AG09319 (cell line): ENCODE measurements around the gene DCC.

Experiments used
- DNase-seq: peaks from one replicate; pipeline ENCODE4 v3.0.0-alpha.2; 2010; ENCODE audit warnings: low read depth; ENCODE audit errors: extremely low read depth
- CTCF ChIP-seq: IDR thresholded peaks from 2 replicates; pipeline ENCODE4 v1.5.1; 2011; ENCODE audit warnings: low read depth, mild to moderate bottlenecking, inconsistent platforms, low read length, moderate library complexity

The DCC gene

DNA sequence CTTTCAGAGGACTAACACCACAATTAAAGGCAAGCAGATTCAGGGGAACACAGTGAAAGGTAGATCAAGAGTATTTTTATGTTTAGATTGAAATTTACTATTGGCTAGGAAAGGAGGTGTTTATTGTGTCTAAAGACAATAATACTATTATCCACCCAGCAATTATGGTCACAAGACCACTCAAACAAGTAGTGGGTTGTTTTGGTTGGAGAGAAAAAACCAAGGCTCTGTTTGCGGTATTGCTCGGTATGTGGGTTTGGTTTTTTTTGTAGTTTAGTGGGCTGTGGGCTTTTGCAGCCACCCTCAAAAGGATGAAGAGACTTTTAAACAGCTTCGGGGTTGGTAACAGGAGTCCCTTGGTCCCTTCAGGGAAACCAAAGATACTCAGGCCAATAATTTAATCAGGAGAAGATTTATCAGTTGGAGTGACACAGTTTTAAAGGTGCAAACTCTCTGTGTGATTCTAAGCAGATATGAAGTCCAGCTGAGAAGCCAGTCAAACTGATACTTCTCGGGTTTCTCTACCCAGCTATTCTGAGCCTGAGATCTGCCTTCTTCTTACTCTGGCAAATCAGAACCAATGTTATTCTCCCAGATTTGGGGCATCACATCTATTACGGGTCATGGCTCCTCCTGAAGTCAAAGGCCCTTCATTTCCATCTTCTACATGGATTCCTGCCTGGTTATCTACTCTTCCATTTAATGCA lies 55.3 kb downstream of the DCC start:
- TF ChIP-seq CTCF = no peak
- no peak for DNase-seq

GRCh38 chr18:52401236-52401635 lies 61.2 kb downstream of the DCC start:
- no peak for TF ChIP-seq CTCF
- no peak for DNase-seq

DNA sequence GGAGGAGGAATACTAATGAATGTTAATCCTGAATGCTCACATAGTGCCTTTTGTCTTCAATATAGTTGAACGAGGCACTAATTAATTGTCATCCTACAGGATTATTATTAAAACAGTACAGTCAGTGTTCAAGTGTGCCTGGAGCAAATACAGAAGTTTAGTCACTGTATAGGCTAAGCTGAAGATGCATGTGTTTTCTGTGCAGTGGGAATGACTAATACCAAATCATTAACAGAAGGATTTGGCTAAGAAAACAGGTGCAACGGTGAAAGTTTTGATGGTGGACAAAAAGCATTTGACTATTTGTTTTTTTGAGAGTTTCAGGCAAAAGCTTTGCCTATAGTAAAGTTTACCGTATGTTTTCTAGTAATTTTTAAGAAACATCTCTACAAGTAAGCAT lies 62.8 kb downstream of the DCC start:
- DNase-seq = no peak
- TF ChIP-seq CTCF = no peak

DNA sequence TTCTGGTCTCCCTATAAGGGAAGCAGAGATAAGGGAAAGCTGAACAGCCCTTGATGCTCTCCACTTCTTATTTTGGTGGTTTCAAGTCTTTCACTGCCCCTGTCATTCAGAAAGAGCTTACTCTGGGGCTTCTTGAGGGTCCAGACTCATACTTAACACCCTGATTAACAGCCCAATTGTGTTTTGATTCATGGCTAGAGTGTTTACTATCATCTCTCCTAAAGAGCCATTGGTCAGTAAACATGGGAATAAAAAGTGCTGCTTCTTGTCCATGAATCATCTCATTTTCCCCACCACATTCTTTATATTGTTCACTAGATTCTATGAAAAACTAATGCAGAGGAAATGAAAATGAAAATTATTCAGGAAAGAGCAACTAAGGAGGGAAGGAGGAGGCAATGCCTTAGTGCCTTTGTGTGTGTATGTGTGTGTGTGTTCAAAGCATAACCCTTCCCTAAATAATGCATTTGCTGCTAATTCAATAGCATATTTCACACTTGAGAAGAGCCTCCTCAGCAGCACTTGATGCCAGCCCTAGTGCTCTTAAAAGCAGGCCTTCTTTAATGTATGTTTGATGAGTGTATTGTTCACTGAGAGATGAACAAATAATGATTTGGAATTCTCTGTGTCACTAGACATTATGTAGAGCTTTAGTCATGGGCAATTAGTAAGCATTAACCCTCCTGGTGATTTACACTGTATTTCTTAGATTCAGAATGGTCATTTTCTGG lies 63.5 kb downstream of the DCC start:
- TF ChIP-seq CTCF = no peak
- DNase-seq = no peak

- no peak for TF ChIP-seq CTCF
- no peak for DNase-seq
Measured at GRCh38 chr18:52408800-52409302, 68.9 kb downstream of the DCC start.

DNA sequence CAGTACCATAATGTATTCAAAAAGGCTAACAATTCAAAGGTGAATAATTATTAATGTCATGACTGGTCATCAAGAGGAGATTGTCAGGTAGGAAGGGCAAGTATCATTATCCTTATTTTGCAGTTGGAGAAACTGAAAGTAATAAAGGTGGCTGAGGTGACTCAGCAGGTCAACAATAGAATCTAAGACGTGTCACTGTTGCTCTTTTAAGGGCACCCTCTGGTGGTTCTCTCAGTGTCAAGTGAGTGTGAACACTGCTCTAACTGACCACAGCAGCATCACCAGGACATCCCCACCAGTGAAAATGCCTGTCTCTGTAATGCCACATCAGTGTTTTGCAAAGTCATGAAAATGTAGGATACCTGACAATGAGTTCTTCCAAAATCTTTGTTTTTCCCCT lies 69.7 kb downstream of the DCC start:
- TF ChIP-seq CTCF = no peak
- DNase-seq = no peak

DNA sequence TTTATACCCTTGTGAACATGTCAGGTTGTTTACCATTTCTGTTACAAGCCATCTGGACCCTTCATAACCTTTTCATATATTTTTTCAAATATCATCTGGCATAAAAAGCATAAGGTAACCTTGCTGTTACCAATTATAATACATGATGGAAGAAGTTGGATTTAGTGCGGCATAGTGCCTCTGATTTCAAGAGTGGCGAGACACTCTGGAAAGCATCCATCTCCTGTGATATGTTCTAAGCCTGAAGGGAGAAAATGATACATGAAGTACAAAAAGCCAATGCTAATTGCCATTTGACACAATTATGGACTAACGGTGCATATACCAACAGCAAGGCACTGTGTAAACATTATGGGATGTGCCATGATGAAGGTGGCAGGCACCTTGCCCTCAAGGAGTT lies 75.1 kb downstream of the DCC start:
- DNase-seq = no peak
- TF ChIP-seq CTCF = no peak
